Cardiac muscle cell (in vitro differentiated cells and primary cell): ENCODE data around the gene ITPKB. TPM values are rescaled to one million over a fixed set of nuclear protein-coding genes. Genes with fewer than 3 reads are reported as not detected.
A peak's percentile ranks its signal among the peaks of the same experiment; 100 is the strongest.

Experiments used
- DNase-seq, 2 donors: peaks; one replicate each; pipeline versions ENCODE4 v3.0.0 to v3.0.0-alpha.2; 2010 to 2017; ENCODE audit warnings: low read depth in 1 of 2, low spot score in 1 of 2
- H3K27ac ChIP-seq: fragments of 200-600 bp; sonication (generic); 2 replicates; pipeline ENCODE4 v1.5.1; 2016
- H3K27me3 ChIP-seq: fragments of 200-600 bp; sonication (generic); 2 replicates; pipeline ENCODE4 v1.6.0; 2016; ENCODE audit warnings: control low read depth
- H3K36me3 ChIP-seq: fragments of 200-600 bp; sonication (generic); 2 replicates; pipeline ENCODE4 v1.5.1; 2016; ENCODE audit warnings: control low read depth
- H3K4me1 ChIP-seq: fragments of 200-600 bp; sonication (generic); 2 replicates; pipeline ENCODE4 v1.8.1; 2017; ENCODE audit warnings: low read depth, mild to moderate bottlenecking, mixed run types
- H3K4me3 ChIP-seq: fragments of 200-600 bp; sonication (generic); 2 replicates; pipeline ENCODE4 v1.5.1; 2016; ENCODE audit warnings: mild to moderate bottlenecking
- H3K9me3 ChIP-seq: fragments of 200-600 bp; sonication (generic); 2 replicates; pipeline ENCODE4 v1.5.1; 2017; ENCODE audit warnings: low read depth, mild to moderate bottlenecking, control low read depth
- polyA plus RNA-seq: library from polyadenylated mRNA; unstranded; fragments of >200 nt; fragmentation: Nextera tagmentation; extraction: Ambion mirVana; gene quantifications from 2 replicates; pipeline ENCODE4 v1.2.1, GENCODE V29; 2016
- total RNA-seq: library from RNA; depleted of rRNA; stranded (reverse); fragments of >200 nt; gene quantifications from 2 replicates; pipeline ENCODE4 v1.2.3, GENCODE V29; 2016
- TF ChIP-seq, protein P1 (sequence below): IDR thresholded peaks from 2 replicates; pipeline ENCODE4 v1.5.1; 2012; ENCODE audit warnings: low read depth, mild to moderate bottlenecking, low read length

The ITPKB gene
- total and polyA plus RNA-seq, 2 experiments from 2014 or later = 3.8 to 12.0 TPM

- Histone ChIP-seq H3K4me3 (no peak overlapping the region), H3K9me3 (no peaks in the 10 kb centered on the region), H3K4me1 (peaks cover 18% of the 10 kb centered on the region), H3K36me3 (no peaks in the 10 kb centered on the region), H3K27me3 (no peaks in the 10 kb centered on the region), H3K27ac (no peak overlapping the region)
- TF ChIP-seq, protein P1, sequence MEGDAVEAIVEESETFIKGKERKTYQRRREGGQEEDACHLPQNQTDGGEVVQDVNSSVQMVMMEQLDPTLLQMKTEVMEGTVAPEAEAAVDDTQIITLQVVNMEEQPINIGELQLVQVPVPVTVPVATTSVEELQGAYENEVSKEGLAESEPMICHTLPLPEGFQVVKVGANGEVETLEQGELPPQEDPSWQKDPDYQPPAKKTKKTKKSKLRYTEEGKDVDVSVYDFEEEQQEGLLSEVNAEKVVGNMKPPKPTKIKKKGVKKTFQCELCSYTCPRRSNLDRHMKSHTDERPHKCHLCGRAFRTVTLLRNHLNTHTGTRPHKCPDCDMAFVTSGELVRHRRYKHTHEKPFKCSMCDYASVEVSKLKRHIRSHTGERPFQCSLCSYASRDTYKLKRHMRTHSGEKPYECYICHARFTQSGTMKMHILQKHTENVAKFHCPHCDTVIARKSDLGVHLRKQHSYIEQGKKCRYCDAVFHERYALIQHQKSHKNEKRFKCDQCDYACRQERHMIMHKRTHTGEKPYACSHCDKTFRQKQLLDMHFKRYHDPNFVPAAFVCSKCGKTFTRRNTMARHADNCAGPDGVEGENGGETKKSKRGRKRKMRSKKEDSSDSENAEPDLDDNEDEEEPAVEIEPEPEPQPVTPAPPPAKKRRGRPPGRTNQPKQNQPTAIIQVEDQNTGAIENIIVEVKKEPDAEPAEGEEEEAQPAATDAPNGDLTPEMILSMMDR = no peak
- no peak for DNase-seq
Measured at GRCh38 chr1:226675715-226676357, 63.2 kb downstream of the ITPKB start.

DNA sequence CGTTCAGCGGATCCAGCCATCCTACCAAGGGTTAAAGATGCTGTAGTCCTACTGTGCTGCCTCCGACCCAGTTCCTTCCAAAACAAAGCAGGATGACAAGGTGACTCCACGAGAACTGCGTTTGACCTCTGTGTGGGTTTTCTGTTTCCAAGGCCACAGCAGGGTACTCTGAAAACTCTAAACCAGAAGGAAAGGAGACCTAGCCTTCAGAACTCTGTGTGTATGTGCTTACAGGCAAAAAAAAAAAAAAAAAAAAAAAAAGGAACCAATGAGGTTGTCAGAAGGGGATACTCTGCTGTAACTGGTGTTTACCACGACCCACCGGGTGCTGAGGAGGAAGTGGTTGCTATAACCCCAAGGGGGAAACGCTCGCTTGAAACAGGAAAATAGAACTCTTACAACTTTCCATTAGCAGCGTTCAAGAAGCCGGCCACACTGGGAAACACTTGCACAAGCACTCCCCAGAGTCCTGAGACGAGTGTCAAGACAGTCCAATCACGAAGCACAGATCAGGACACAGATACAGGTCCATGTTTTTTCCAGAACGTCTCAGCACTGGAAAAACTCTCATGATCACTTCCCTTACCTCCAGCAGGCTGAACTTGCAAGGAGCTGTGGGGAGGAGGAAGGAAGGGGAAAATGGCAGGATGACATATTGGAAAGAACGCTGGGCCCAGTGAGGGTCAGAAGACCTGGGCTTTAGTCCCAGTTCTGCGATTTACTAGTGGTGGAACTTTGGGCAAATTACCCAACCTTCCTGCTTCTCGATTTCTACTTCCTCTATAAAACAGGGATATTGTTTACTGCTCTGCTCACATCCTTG is 64.0 kb downstream of the ITPKB start:
- peaks cover 11% of the 10 kb centered on the region for H3K4me1 ChIP-seq
- H3K4me3 ChIP-seq = no peak overlapping the region
- H3K9me3 ChIP-seq = no peaks in the 10 kb centered on the region
- H3K36me3 ChIP-seq = no peaks in the 10 kb centered on the region
- H3K27me3 ChIP-seq = no peaks in the 10 kb centered on the region
- DNase-seq = peak in 1 of 2 donors; percentile 41
- TF ChIP-seq, protein P1 = no peak
- no peak overlapping the region for H3K27ac ChIP-seq

GRCh38 chr1:226672339-226672762 is 66.7 kb downstream of the ITPKB start:
- TF ChIP-seq, protein P1 = no peak
- peaks cover 11% of the 10 kb centered on the region for H3K4me1 ChIP-seq
- no peak for DNase-seq
- no peaks in the 10 kb centered on the region for H3K27me3 ChIP-seq
- no peaks in the 10 kb centered on the region for H3K9me3 ChIP-seq
- no peak overlapping the region for H3K27ac ChIP-seq
- no peak overlapping the region for H3K4me3 ChIP-seq
- H3K36me3 ChIP-seq = no peaks in the 10 kb centered on the region

GRCh38 chr1:226671277-226671676 is 67.8 kb downstream of the ITPKB start:
- Histone ChIP-seq H3K27me3 (no peaks in the 10 kb centered on the region), H3K36me3 (no peaks in the 10 kb centered on the region), H3K4me1 (peaks cover 11% of the 10 kb centered on the region), H3K4me3 (no peak overlapping the region), H3K27ac (no peak overlapping the region), H3K9me3 (no peaks in the 10 kb centered on the region)
- TF ChIP-seq, protein P1 = no peak
- no peak for DNase-seq

GRCh38 chr1:226670073-226670472 is 69.0 kb downstream of the ITPKB start:
- Histone ChIP-seq H3K9me3 (no peaks in the 10 kb centered on the region), H3K4me1 (peaks cover 13% of the 10 kb centered on the region), H3K36me3 (no peaks in the 10 kb centered on the region), H3K4me3 (no peak overlapping the region), H3K27me3 (no peaks in the 10 kb centered on the region), H3K27ac (no peak overlapping the region)
- no peak for DNase-seq
- TF ChIP-seq, protein P1 = no peak
